Osteocyte (in vitro differentiated cells): Measurements from ENCODE around the gene ZNF207. TPM values are rescaled to one million over a fixed set of nuclear protein-coding genes. Genes with fewer than 3 reads are reported as not detected.
A peak's percentile ranks its signal among the peaks of the same experiment; 100 is the strongest.

Experiments used
- DNase-seq: peaks from one replicate; pipeline ENCODE4 v3.0.0; 2021; ENCODE audit warnings: mixed read lengths; ENCODE audit not compliant: unreplicated experiment; ENCODE audit errors: extremely low spot score
- H3K27ac Mint-ChIP-seq: one replicate; pipeline ENCODE4 v1.8.0; 2021; ENCODE audit warnings: mild to moderate bottlenecking, mixed read lengths; ENCODE audit not compliant: unreplicated experiment
- H3K27me3 Mint-ChIP-seq: one replicate; pipeline ENCODE4 v1.8.0; 2021; ENCODE audit warnings: mixed read lengths; ENCODE audit not compliant: unreplicated experiment
- H3K36me3 Mint-ChIP-seq: one replicate; pipeline ENCODE4 v1.8.0; 2021; ENCODE audit warnings: mixed read lengths; ENCODE audit not compliant: unreplicated experiment
- H3K4me1 Mint-ChIP-seq: one replicate; pipeline ENCODE4 v1.8.0; 2021; ENCODE audit warnings: mixed read lengths; ENCODE audit not compliant: unreplicated experiment
- H3K4me3 Mint-ChIP-seq: one replicate; pipeline ENCODE4 v1.8.0; 2021; ENCODE audit warnings: mild to moderate bottlenecking, moderate library complexity, mixed read lengths; ENCODE audit not compliant: unreplicated experiment
- H3K9me3 Mint-ChIP-seq: one replicate; pipeline ENCODE4 v1.8.0; 2021; ENCODE audit warnings: mixed read lengths; ENCODE audit not compliant: unreplicated experiment
- CTCF ChIP-seq: fragments of 200-600 bp; sonication (generic); IDR thresholded peaks from 2 replicates; pipeline ENCODE4 v1.5.0; 2021; ENCODE audit warnings: antibody characterized with exemption, mild to moderate bottlenecking, moderate library complexity
- long read RNA-seq: library from polyadenylated mRNA; unstranded; transcript quantifications from one replicate; pipeline ENCODE4 v2.0.0, GENCODE V29; 2021
- total RNA-seq: library from RNA; stranded (reverse); gene quantifications from 2 replicates; pipeline ENCODE4 v1.2.1, GENCODE V29; 2021

ZNF207 gene
- 144 and 153 TPM in 2 replicates for total RNA-seq
- long read RNA-seq, full-length matches to known transcripts = 504 of 558 reads
- long read RNA-seq, partial matches to known transcripts = 30 of 558 reads
- long read RNA-seq, other reads (novel, unspliced or antisense) = 24 of 558 reads

DNA sequence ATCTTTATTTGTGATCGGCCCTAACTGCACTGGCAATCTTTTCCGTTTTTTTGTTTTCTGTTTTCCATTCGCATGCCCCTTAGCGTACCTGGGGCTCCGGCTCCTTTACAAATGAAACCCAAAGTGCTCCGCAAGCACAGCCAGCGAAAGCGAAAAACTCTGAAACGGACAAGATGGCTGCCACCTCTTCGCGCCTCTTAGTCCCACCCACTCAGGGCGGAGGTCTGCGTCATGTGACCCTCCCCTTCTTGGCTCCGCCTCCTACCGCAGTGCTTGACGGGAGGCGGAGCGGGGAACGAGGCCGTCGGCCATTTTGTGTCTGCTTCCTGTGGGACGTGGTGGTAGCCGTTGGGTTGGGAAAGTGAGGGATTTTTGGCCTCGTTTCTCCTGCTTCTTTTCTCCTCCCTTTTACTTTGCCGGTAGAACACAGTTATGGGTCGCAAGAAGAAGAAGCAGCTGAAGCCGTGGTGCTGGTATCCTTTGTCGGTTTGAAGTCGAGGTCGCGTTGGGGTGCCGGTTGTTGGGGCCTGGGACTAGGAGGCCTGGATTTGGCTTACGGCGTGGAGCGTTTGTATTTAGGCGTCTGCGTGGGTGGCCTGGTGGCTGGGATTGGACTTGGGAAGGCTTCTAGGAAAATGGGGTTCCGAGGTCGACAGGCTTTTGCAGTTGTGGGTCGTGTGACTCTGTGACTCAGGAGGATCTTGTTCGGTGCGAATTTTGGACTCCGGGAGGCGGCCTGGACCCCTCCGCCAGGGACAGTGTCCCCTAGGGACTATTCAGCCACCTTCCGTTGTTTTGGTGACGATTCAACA, at the start of gene ZNF207:
ZNF207 (plus strand) TSS at position 304 of the 812 bp plus-strand sequence; CDS start at position 433, 129 bp downstream.
- Mint-ChIP-seq H3K4me1 (peaks cover 37% of the 10 kb centered on the region), H3K4me3 (peak within 1 kb of the TSS; percentile 99), H3K27ac (peak within 1 kb of the TSS; percentile 99), H3K9me3 (no peaks in the 10 kb centered on the region), H3K27me3 (no peaks in the 10 kb centered on the region), H3K36me3 (peaks cover 12% of the 10 kb centered on the region)
- peak; percentile 98 for DNase-seq
- TF ChIP-seq CTCF = no peak

- no peaks in the 10 kb centered on the region for H3K9me3 Mint-ChIP-seq
- TF ChIP-seq CTCF = no peak
- H3K27ac Mint-ChIP-seq = no peak overlapping the region
- peaks cover 15% of the 10 kb centered on the region for H3K4me1 Mint-ChIP-seq
- no peaks in the 10 kb centered on the region for H3K36me3 Mint-ChIP-seq
- no peak overlapping the region for H3K4me3 Mint-ChIP-seq
- DNase-seq = no peak
- no peaks in the 10 kb centered on the region for H3K27me3 Mint-ChIP-seq
Measured at GRCh38 chr17:32302037-32302436, 47.9 kb upstream of the ZNF207 start.

GRCh38 chr17:32302860-32303649, 46.9 kb upstream of the ZNF207 start:
- H3K27me3 Mint-ChIP-seq = peaks cover 3% of the 10 kb centered on the region
- no peak overlapping the region for H3K27ac Mint-ChIP-seq
- no peak for DNase-seq
- H3K36me3 Mint-ChIP-seq = no peaks in the 10 kb centered on the region
- peaks cover 15% of the 10 kb centered on the region for H3K4me1 Mint-ChIP-seq
- H3K4me3 Mint-ChIP-seq = no peak overlapping the region
- TF ChIP-seq CTCF = no peak
- H3K9me3 Mint-ChIP-seq = no peaks in the 10 kb centered on the region

DNA sequence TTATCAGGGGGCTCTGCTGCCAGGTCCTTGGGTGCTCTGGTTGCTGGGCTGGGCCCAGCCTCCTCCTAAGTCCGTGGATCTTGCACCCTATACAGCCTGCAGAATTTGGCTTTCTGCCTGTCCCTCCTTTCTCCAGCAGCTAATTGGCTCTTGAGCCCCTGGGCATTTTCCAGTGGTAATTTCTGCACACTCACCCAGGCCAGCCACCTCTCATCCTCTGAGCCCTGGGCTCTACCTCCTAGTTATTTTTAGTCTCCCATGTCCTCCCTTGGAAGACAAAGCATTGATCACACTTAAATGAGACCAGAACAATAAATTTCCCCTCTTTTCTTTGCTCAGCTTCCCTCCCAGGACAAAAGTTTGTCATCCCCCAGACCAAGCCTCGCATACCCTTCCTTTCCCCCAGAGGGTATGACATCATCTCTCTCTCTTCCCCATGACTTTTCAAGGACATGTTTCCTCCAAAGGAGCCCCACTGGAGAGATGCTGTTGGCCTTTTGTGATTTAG, 46.1 kb upstream of the ZNF207 start:
- no peak overlapping the region for H3K4me3 Mint-ChIP-seq
- H3K27ac Mint-ChIP-seq = no peak overlapping the region
- H3K27me3 Mint-ChIP-seq = peaks cover 3% of the 10 kb centered on the region
- peaks cover 15% of the 10 kb centered on the region for H3K4me1 Mint-ChIP-seq
- no peaks in the 10 kb centered on the region for H3K9me3 Mint-ChIP-seq
- no peak for TF ChIP-seq CTCF
- DNase-seq = no peak
- no peaks in the 10 kb centered on the region for H3K36me3 Mint-ChIP-seq
